ENCODE results near the gene LCE1E.

The LCE1E gene, protein sequence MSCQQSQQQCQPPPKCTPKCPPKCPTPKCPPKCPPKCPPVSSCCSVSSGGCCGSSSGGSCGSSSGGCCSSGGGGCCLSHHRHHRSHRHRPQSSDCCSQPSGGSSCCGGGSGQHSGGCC
- total RNA-seq = 0 to 0.06 (median 0) reads per million in 9 experiments

DNA sequence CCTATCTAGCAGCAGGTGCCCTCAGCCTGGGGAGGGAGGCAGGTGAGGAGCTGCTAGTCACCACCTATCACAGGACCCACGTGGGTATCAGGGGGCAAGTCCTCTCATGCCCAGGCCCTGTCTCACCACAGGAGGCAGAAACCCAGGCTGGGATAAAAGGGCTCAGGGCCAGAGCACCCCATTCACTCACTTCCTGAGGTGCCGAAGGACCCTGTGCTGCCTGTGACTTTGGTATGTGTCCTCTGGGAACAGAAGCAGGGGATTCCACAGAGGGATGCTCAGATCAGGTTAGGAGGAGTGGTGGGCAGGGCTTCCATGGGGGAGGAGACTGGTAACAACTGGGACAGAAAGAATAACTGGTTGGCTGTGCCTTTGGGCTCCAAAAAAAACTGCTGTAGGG lies at the start of gene LCE1E:
Gene LCE1E, plus strand, starts transcription at position 181 of the 400 bp plus-strand sequence. CDS start 1,043 bp downstream, outside the sequence.
- H3K9me3 Mint-ChIP-seq = no peaks in the 10 kb centered on the region
- DNase-seq = no peak
- no peak within 1 kb of the TSS for H3K4me3 Mint-ChIP-seq
- no peak for ATAC-seq (replicated peaks)
- no peak within 1 kb of the TSS for H3K27ac Mint-ChIP-seq
- H3K27me3 Mint-ChIP-seq = peaks cover 43 to 67% of the 10 kb centered on the region in 2 donors
- no peaks in the 10 kb centered on the region for H3K36me3 Mint-ChIP-seq (ENCODE audit: insufficient read depth)
- H3K4me1 Mint-ChIP-seq (ENCODE audit: low read depth in 2 of 2) = no peaks in the 10 kb centered on the region

DNA sequence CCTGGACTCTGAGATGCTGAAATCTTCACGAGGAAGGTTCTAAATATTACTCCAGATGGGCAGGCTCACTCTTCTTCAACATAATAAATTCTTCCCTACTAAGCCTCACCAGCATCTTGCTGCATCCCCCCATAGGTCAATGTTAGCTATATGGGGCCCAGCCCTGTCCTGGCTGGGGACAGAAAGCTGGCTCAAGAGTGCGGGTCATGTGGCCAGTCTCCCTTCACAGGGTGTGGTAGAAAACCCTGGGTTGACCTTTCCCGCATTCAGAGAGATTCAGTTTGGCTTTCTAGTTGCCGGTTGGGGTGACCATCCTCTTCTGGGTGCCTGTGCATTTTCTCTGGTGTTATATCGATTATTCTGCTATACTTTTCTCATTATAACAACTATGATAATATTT lies 48.1 kb upstream of the LCE1E start:
- no peaks in the 10 kb centered on the region for H3K9me3 Mint-ChIP-seq
- no peak overlapping the region for H3K27ac Mint-ChIP-seq
- H3K27me3 Mint-ChIP-seq = peaks cover 52 to 57% of the 10 kb centered on the region in 2 donors
- no peaks in the 10 kb centered on the region for H3K36me3 Mint-ChIP-seq (ENCODE audit: insufficient read depth)
- no peak for ATAC-seq (replicated peaks)
- H3K4me3 Mint-ChIP-seq = no peak overlapping the region
- no peak for DNase-seq
- no peaks in the 10 kb centered on the region for H3K4me1 Mint-ChIP-seq (ENCODE audit: low read depth in 2 of 2)

DNA sequence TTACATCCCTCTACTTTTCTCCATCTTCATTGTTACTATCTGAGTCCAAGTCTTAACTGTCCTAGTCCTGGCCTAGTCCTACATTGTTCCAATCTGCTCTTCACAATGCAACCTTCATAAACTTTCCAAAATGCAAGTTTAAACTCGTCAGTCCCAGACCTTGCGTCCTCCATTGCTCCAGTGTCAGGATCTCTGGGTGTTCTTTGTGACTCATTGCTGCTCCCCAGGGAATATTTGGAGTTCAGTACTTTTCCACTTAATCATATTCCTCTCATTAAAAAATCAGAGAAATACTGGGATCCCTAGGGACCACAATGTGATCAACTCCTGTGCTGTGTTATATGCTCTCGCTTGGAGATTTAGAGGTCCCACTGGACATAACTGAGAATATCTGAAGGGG lies 46.2 kb upstream of the LCE1E start:
- Mint-ChIP-seq H3K27ac (no peak overlapping the region), H3K27me3 (peaks cover 57 to 65% of the 10 kb centered on the region in 2 donors), H3K36me3 (ENCODE audit: insufficient read depth) (no peaks in the 10 kb centered on the region), H3K4me3 (no peak overlapping the region), H3K4me1 (ENCODE audit: low read depth in 2 of 2) (no peaks in the 10 kb centered on the region), H3K9me3 (no peaks in the 10 kb centered on the region)
- DNase-seq (no peak), ATAC-seq (replicated peaks) (no peak)

DNA sequence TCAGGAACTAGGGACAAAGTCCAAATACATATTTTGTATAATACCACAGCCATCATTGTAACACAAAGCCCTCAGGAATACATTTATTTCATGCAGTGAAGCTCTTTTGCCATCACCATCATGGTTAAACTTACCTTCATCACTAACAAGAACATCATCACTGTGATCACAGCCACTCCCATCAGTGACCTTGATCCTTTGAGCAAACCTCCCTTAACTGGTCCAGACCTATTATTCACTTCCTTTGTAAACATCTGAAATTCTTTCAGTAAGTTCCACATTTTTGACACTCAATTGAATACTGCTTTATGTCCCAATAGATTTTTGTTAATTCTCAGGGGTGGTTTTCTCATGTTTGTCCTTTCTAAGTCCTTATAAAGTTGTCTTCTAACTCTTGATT lies 44.4 kb upstream of the LCE1E start:
- peaks cover 51 to 57% of the 10 kb centered on the region in 2 donors for H3K27me3 Mint-ChIP-seq
- no peak overlapping the region for H3K27ac Mint-ChIP-seq
- H3K4me3 Mint-ChIP-seq = no peak overlapping the region
- no peaks in the 10 kb centered on the region for H3K36me3 Mint-ChIP-seq (ENCODE audit: insufficient read depth)
- no peaks in the 10 kb centered on the region for H3K9me3 Mint-ChIP-seq
- no peak for ATAC-seq (replicated peaks)
- no peaks in the 10 kb centered on the region for H3K4me1 Mint-ChIP-seq (ENCODE audit: low read depth in 2 of 2)
- DNase-seq = no peak

DNA sequence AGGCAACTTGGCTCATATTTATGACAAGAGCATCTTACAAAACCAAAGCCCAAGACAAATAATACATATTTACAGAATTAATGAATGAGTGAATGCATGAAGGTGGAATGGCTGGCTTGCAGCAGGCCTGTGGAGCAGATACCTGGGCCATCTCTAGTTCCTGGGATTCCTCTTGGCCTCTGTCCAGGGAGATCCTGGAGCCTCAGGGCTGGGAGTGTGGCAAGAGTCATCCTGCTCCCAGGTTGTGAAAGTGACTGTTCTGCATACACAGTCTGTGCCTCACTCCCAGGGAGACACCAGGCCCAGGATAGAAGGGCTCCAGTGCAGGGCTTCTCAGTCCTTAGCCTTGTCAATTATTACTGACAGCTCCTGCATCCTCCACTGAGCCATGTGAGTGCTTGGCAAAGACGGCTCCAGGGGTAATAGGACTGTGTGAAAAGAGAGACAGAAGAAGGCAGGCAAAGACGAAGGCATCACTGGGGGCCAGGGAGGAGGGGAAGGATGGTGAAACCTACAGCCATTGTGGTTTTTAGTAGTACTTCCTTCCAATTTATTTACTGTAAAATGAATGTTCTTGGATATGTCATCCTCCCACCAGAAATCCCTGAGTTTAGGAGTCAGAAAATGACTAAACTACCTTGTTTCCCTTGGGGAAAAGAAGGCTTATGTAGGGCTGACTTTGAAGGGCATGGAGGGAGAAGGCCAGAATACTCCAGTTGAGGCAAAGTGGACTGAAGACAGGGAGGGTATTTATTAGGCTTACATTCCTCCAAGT lies 42.5 kb upstream of the LCE1E start:
- ATAC-seq (replicated peaks) (no peak), DNase-seq (no peak)
- Mint-ChIP-seq H3K9me3 (no peaks in the 10 kb centered on the region), H3K4me1 (ENCODE audit: low read depth in 2 of 2) (no peaks in the 10 kb centered on the region), H3K27ac (no peak overlapping the region), H3K27me3 (peaks cover 40% of the 10 kb centered on the region in 2 donors), H3K4me3 (no peak overlapping the region), H3K36me3 (ENCODE audit: insufficient read depth) (no peaks in the 10 kb centered on the region)

DNA sequence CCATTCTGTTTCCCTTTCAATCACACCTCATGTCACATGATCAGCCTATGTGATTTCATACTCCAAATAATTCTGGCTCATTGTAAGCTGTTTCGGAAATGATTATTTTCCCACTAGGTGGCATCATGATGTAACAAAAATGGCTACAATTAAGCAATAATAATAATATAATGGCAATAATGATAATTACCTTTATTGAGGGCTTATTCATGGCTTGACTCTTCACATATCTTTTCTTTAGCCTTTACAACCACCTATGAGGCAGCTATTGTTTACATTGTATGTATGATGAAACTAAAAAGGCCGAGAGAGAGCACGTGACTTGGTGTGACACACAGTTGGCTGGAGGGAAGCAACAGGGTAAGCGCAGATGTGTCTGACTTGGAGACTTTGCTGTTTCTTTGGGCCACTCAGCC lies 40.8 kb upstream of the LCE1E start:
- DNase-seq (no peak), ATAC-seq (replicated peaks) (no peak)
- Mint-ChIP-seq H3K27ac (no peak overlapping the region), H3K36me3 (ENCODE audit: insufficient read depth) (no peaks in the 10 kb centered on the region), H3K4me3 (no peak overlapping the region), H3K27me3 (peaks cover 31 to 35% of the 10 kb centered on the region in 2 donors), H3K9me3 (no peaks in the 10 kb centered on the region), H3K4me1 (ENCODE audit: low read depth in 2 of 2) (no peaks in the 10 kb centered on the region)

DNA sequence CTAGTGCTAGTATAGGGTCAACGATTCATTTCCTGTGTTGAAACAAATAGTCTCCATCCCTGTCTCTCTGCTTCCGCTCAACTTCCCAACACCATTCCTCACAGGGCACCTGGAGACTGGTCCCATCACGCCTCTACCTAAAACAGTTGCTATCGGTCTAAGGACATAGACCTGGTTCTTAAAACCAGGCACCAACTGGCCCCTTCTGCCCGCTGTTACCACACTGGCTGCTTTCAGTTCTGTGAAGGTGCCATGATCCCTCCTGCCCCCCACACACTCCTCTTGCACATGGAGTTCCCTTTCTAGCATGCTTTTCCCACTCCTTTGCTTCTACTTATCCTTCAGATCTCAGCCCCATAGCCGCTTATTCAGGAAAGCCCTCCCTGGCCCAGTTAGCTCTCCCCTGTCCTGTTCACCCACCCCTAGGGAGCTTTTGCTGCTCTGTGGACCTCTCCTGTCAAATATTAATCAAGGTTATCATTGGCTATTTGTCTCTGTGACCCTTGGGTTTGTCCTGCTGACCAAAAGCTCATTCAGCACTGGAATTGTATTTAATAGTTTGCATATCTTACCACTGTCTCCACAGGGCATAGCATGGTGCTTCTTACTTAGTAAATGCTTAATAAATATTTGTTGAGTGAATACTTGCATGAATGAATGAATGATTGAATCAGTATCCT lies 40.2 kb upstream of the LCE1E start:
- peaks cover 37 to 40% of the 10 kb centered on the region in 2 donors for H3K27me3 Mint-ChIP-seq
- no peak for DNase-seq
- H3K27ac Mint-ChIP-seq = no peak overlapping the region
- no peaks in the 10 kb centered on the region for H3K9me3 Mint-ChIP-seq
- H3K36me3 Mint-ChIP-seq (ENCODE audit: insufficient read depth) = no peaks in the 10 kb centered on the region
- ATAC-seq (replicated peaks) = no peak
- H3K4me1 Mint-ChIP-seq (ENCODE audit: low read depth in 2 of 2) = no peaks in the 10 kb centered on the region
- H3K4me3 Mint-ChIP-seq = no peak overlapping the region

DNA sequence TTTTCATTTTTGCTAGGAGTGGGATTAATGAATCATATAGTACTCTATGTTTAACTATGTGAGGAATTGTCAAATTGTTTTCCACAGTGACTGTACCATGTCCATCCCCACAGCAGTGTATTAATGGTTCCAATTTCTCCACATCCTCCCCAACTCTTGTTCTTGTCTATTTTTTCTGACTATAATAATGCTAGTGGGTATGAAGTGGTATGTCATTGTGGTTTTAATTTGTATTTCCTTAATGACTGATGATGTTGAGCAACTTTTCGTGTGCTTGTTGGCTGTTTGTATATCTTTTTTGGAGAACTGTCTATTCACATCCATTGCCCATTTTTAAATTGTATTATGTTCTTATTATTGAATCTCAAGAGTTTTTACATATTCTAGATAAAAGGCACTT lies 38.2 kb upstream of the LCE1E start:
- Mint-ChIP-seq H3K27me3 (peaks cover 39 to 42% of the 10 kb centered on the region in 2 donors), H3K4me1 (ENCODE audit: low read depth in 2 of 2) (no peaks in the 10 kb centered on the region), H3K27ac (no peak overlapping the region), H3K9me3 (no peaks in the 10 kb centered on the region), H3K4me3 (no peak overlapping the region), H3K36me3 (ENCODE audit: insufficient read depth) (no peaks in the 10 kb centered on the region)
- DNase-seq (no peak), ATAC-seq (replicated peaks) (no peak)

DNA sequence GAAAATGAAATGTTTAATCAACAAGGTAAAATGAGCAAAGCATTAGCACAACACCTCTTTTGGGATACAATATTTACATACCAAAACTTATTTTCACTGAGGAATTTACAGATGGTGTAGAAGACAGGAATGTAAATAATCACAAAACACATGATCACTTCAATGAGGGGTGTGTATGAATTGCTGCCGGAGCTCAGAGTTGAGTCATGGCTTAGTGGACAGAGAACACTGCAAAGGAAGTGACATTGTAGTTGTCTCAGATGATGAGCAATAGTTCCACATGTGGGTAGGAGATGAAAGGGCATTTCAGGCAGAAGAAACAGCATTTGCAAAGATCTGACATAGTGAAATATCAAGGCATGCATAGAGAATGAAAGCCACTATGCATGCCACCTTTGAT lies 33.8 kb upstream of the LCE1E start:
- DNase-seq (no peak), ATAC-seq (replicated peaks) (no peak)
- Mint-ChIP-seq H3K4me1 (ENCODE audit: low read depth in 2 of 2) (no peaks in the 10 kb centered on the region), H3K4me3 (no peak overlapping the region), H3K27ac (no peak overlapping the region), H3K9me3 (no peaks in the 10 kb centered on the region), H3K36me3 (ENCODE audit: insufficient read depth) (no peaks in the 10 kb centered on the region), H3K27me3 (peaks cover 53 to 55% of the 10 kb centered on the region in 2 donors)

DNA sequence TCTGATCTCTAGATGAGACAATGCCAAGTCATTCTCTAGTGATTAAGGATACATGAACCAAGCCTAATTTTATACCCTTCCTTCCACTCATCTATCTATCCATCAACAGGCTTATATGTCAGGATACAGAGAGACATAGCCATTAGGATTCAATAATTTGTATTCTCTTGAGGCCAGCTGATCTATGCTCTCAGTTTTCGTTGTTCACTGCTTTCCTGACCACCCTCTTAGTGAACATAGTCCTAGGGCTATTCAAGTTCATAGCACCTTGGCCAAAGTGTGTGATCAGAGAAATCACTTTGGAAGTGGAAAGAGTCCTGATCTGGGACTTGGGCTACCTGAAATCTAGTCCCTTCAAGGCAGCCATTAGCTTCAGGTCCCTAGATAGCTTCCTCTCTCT lies 32.5 kb upstream of the LCE1E start:
- ATAC-seq (replicated peaks) = no peak
- Mint-ChIP-seq H3K4me1 (ENCODE audit: low read depth in 2 of 2) (no peaks in the 10 kb centered on the region), H3K36me3 (ENCODE audit: insufficient read depth) (no peaks in the 10 kb centered on the region), H3K9me3 (no peaks in the 10 kb centered on the region), H3K27me3 (peaks cover 59 to 61% of the 10 kb centered on the region in 2 donors), H3K27ac (no peak overlapping the region), H3K4me3 (no peak overlapping the region)
- DNase-seq = no peak

DNA sequence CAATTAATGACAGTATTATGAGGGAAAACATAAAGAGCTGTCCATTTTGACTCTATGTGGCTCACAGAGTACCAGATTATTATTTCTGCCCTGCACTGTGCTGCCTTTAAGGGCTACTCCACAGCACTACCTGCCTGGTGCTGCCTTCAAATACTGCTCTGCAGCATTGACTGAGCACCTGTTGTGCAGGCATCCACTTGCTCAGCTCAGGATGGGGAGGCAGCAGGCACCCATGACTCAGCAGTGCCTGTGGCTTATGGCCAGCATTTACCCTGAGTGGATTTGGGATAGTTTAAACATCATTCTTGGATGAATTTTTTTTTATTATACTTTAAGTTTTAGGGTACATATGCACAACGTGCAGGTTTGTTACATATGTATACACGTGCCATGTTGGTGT lies 29.2 kb upstream of the LCE1E start:
- DNase-seq (no peak), ATAC-seq (replicated peaks) (no peak)
- no peaks in the 10 kb centered on the region for H3K9me3 Mint-ChIP-seq
- H3K27ac Mint-ChIP-seq = no peak overlapping the region
- no peaks in the 10 kb centered on the region for H3K4me1 Mint-ChIP-seq (ENCODE audit: low read depth in 2 of 2)
- no peak overlapping the region for H3K4me3 Mint-ChIP-seq
- H3K27me3 Mint-ChIP-seq = peaks cover 64 to 72% of the 10 kb centered on the region in 2 donors
- H3K36me3 Mint-ChIP-seq (ENCODE audit: insufficient read depth) = no peaks in the 10 kb centered on the region

DNA sequence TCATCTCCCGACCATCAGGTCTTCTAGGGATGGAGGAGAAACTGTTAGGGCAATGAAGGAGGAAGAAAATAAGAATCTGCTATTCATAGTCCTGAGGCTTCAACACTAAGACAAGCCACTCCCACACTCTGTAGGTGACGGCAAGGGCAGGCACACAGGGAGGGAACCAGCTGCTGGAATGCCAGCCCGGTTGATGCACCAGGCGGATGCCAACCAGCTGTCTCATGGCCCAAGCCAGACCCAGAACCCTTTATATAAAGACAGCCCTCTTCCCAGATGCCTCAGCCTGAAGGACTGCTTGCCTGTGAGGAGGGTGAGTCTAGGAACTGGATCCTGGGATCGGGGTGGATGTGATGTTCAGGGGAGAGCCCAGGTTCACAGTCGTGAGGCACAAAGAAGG lies 28.3 kb upstream of the LCE1E start, which contains the start of gene KPRP:
Gene KPRP, plus strand, starts transcription at position 279 of the 400 bp plus-strand sequence. CDS start 1,564 bp downstream, outside the sequence.
- no peaks in the 10 kb centered on the region for H3K36me3 Mint-ChIP-seq (ENCODE audit: insufficient read depth)
- no peak for DNase-seq
- no peaks in the 10 kb centered on the region for H3K9me3 Mint-ChIP-seq
- no peaks in the 10 kb centered on the region for H3K4me1 Mint-ChIP-seq (ENCODE audit: low read depth in 2 of 2)
- no peak for ATAC-seq (replicated peaks)
- H3K27me3 Mint-ChIP-seq = peaks cover 60 to 69% of the 10 kb centered on the region in 2 donors
- H3K27ac Mint-ChIP-seq = no peak within 1 kb of the TSS
- H3K4me3 Mint-ChIP-seq = no peak within 1 kb of the TSS

DNA sequence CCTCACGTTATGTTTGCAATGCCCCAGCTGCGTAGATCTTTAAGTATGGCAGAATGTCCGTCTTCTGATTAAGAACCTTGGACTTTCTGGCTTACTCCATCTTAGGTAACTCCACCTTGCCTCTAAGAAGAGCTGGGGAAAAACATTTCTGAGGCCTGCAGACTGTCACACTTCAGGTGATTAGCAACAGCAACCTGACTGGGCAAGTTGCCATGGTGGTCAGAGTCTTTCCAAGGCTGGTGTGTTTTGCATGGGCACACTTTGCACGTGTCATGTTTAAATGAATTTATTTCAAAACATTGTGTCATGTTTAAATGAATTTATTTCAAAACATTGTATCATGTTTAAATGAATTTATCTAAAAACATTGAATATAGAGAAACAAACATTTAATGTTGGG lies 27.4 kb upstream of the LCE1E start:
- peaks cover 51 to 73% of the 10 kb centered on the region in 2 donors for H3K27me3 Mint-ChIP-seq
- DNase-seq (no peak), ATAC-seq (replicated peaks) (no peak)
- no peaks in the 10 kb centered on the region for H3K36me3 Mint-ChIP-seq (ENCODE audit: insufficient read depth)
- H3K27ac Mint-ChIP-seq = no peak overlapping the region
- no peaks in the 10 kb centered on the region for H3K9me3 Mint-ChIP-seq
- H3K4me3 Mint-ChIP-seq = no peak overlapping the region
- H3K4me1 Mint-ChIP-seq (ENCODE audit: low read depth in 2 of 2) = no peaks in the 10 kb centered on the region

Measured in effector memory CD8-positive, alpha-beta T cell (primary cell).